ENCODE measurements around the gene ETS1.

GRCh38 chr11:128507936-128508335 lies 79.4 kb downstream of the ETS1 start:
- TF ChIP-seq CTCF (IDR thresholded peaks at IDR 0.05; ENCODE audit: poor library complexity, severe bottlenecking) (no peak), EZH2 (IDR thresholded peaks at IDR 0.05; ENCODE audit: borderline replicate concordance, insufficient read depth, low read length, poor library complexity, severe bottlenecking) (no peak), RAD21 (conservative IDR thresholded peaks at IDR 0.05) (no peak)
